B cell (primary cell): ENCODE measurements around the gene THOC5.

Experiments
- EZH2 ChIP-seq: IDR thresholded peaks from 2 replicates; pipeline ENCODE4 v1.6.1; 2012; ENCODE audit warnings: borderline replicate concordance, low read depth, mild to moderate bottlenecking, moderate library complexity, low read length; ENCODE audit not compliant: insufficient read depth, poor library complexity, severe bottlenecking
- TF ChIP-seq, protein P1 (sequence below): fragments of 200-600 bp; IDR thresholded peaks from one replicate; pipeline ENCODE4 v1.8.0; 2022; ENCODE audit warnings: antibody characterized with exemption, mild to moderate bottlenecking

- TF ChIP-seq, protein P1, sequence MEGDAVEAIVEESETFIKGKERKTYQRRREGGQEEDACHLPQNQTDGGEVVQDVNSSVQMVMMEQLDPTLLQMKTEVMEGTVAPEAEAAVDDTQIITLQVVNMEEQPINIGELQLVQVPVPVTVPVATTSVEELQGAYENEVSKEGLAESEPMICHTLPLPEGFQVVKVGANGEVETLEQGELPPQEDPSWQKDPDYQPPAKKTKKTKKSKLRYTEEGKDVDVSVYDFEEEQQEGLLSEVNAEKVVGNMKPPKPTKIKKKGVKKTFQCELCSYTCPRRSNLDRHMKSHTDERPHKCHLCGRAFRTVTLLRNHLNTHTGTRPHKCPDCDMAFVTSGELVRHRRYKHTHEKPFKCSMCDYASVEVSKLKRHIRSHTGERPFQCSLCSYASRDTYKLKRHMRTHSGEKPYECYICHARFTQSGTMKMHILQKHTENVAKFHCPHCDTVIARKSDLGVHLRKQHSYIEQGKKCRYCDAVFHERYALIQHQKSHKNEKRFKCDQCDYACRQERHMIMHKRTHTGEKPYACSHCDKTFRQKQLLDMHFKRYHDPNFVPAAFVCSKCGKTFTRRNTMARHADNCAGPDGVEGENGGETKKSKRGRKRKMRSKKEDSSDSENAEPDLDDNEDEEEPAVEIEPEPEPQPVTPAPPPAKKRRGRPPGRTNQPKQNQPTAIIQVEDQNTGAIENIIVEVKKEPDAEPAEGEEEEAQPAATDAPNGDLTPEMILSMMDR, result no peak
- no peak for TF ChIP-seq EZH2
Observed at GRCh38 chr22:29480262-29480511, 73.4 kb downstream of the THOC5 start.
